C4-2B (cell line): ENCODE results near the gene TBL1XR1.

Source experiments
- CTCF ChIP-seq: fragments of 450-650 bp; conservative IDR thresholded peaks from 2 replicates; pipeline ENCODE4 v1.5.1; 2017; ENCODE audit warnings: mild to moderate bottlenecking
- ZFX ChIP-seq: fragments of 450-650 bp; IDR thresholded peaks from 2 replicates; pipeline ENCODE4 v1.6.1; 2017

- TF ChIP-seq CTCF (no peak), ZFX (no peak)
Observed at GRCh38 chr3:177114253-177114652, 83.0 kb downstream of the TBL1XR1 start.
